Measurements from ENCODE around the gene MORC4. TPM values are rescaled to one million over a fixed set of nuclear protein-coding genes. Genes with fewer than 3 reads are reported as not detected.

The MORC4 gene
- 10 to 100 TPM; 15.3 to 24.6 (median 18.6) TPM for total RNA-seq

DNA sequence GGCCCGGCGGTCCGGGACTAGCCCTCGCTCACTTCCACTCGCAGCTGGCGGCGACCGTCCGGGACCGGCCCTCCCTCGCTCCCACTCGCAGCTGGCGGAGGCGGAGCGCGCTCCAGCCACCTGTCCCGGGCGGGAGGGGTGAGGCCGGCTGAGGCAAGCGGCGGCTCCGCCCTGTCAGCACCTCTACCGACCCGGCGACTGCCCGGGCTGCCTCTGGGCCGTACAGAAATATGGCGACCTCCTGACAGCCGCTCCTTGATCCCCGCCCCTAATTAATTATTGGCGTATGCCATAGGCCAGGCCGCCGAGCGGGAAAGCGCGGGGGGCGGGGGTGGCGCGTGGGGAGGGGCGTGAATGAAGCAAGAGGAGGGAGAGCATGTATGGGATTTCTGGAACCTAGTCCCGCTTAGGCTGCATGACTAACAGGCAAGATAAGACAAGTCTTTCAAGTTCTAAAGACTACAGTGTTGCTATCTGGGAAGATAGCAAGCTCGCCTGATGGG is at the start of gene MORC4:
Gene MORC4 (minus strand): TSS at position 200 of the 503 bp plus-strand sequence. CDS start 243 bp downstream, outside the sequence.
- TF ChIP-seq, protein P1, sequence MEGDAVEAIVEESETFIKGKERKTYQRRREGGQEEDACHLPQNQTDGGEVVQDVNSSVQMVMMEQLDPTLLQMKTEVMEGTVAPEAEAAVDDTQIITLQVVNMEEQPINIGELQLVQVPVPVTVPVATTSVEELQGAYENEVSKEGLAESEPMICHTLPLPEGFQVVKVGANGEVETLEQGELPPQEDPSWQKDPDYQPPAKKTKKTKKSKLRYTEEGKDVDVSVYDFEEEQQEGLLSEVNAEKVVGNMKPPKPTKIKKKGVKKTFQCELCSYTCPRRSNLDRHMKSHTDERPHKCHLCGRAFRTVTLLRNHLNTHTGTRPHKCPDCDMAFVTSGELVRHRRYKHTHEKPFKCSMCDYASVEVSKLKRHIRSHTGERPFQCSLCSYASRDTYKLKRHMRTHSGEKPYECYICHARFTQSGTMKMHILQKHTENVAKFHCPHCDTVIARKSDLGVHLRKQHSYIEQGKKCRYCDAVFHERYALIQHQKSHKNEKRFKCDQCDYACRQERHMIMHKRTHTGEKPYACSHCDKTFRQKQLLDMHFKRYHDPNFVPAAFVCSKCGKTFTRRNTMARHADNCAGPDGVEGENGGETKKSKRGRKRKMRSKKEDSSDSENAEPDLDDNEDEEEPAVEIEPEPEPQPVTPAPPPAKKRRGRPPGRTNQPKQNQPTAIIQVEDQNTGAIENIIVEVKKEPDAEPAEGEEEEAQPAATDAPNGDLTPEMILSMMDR (IDR thresholded peaks at IDR 0.05): no peak
- TF ChIP-seq POLR2A (IDR thresholded peaks at IDR 0.05): peak in 1 of 2 donors; percentile 90
- Histone ChIP-seq H3K4me1 (no peaks in the 10 kb centered on the region), H3K36me3 (no peaks in the 10 kb centered on the region), H3K27ac (peak within 1 kb of the TSS in 2 of 3 donors; percentile 56 to 62), H3K9me3 (no peaks in the 10 kb centered on the region), H3K4me3 (replicated peaks in 1 of 3) (peak within 1 kb of the TSS; percentile 17 to 47 (median 46)), H3K27me3 (no peaks in the 10 kb centered on the region)
- DNase-seq: peak; percentile 86
- WGBS, 2 donors: 2 to 14% methylated on average over 2 to 9 of the region's 42 CpGs
- intact Hi-C loops (cut with DNase I): no loop called here

DNA sequence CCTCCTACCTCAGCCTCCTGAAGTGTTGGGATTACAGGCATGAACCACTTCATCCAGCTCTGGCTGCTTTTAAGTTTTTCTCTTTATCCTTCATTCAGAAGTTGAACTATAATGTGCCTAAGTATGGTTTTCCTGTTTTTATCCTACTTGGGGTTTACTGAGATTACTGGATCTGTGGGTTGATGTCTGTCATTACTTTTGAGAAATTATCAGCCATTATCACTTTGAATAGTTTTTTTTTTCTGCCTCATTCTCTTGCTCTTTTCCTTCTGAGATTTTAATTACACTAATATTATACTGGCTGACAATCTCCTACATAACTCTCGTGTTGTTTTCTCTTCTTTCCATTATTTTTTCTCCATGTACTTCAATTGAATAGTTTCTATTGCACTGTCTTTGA is 47.6 kb upstream of the MORC4 start:
- WGBS, 2 donors: 77 to 83% methylated on average over 1 of the region's 1 CpG

DNA sequence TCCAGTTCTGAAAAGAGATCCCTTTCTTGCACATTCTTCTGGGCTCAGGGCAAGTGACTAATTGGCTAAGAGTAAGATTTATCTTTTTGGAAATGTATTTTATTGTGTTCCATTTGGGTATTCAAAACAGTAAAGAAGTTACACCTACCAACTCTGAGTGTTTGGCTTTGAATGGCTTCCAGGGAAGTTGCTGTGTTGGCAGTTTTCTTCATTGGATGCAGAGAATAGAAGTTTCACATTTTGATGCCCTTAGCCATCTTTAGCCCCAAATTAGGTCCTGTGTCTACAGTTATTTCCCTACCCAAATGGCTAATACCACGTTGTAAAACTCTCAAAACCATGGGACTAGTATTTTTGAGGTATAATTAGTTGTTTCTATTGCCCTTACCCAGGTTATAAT is 29.7 kb upstream of the MORC4 start:
- TF ChIP-seq, protein P1 (IDR thresholded peaks at IDR 0.05): no peak
- no peak for TF ChIP-seq POLR2A (IDR thresholded peaks at IDR 0.05)
- DNase-seq: no peak
- Histone ChIP-seq H3K27ac (no peak overlapping the region), H3K9me3 (no peaks in the 10 kb centered on the region), H3K27me3 (no peaks in the 10 kb centered on the region), H3K4me3 (replicated peaks in 1 of 3) (no peak overlapping the region), H3K36me3 (no peaks in the 10 kb centered on the region), H3K4me1 (no peaks in the 10 kb centered on the region)
- 86 to 92% methylated on average over 1 of the region's 1 CpG for WGBS, 2 donors
- intact Hi-C loops (cut with DNase I): no loop called here

More for the DNA sequence above, 47.6 kb upstream of the MORC4 start:
- no peak for DNase-seq
- Histone ChIP-seq H3K36me3 (no peaks in the 10 kb centered on the region), H3K4me3 (replicated peaks in 1 of 3) (no peak overlapping the region), H3K4me1 (no peaks in the 10 kb centered on the region), H3K27ac (no peak overlapping the region), H3K27me3 (no peaks in the 10 kb centered on the region), H3K9me3 (no peaks in the 10 kb centered on the region)
- TF ChIP-seq POLR2A (IDR thresholded peaks at IDR 0.05): no peak
- TF ChIP-seq, protein P1 (IDR thresholded peaks at IDR 0.05): no peak
- intact Hi-C loops (cut with DNase I): no loop called here

DNA sequence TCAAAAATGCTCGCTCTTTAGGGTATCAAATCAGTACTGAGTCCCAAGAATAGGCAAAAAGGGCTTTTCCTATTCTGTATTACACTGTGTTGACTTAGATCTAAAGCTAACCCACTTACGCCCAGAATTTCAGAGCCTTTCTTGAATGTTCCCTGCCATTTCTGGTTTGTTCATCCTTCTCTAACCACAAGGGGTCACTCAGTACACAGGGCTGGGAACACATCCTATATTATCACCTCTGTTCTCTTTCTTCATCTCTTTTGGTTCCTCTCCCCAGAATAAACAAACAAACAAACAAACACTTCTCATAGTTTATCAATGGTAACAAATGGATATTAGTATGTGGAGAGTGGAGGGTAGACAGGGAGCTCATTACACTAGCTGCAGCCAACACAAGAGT is 25.5 kb upstream of the MORC4 start:
- H3K9me3 ChIP-seq: no peaks in the 10 kb centered on the region
- TF ChIP-seq, protein P1 (IDR thresholded peaks at IDR 0.05): peak in 4 of 6 experiments; percentile 48 to 59 (median 54)
- TF ChIP-seq POLR2A (IDR thresholded peaks at IDR 0.05): no peak
- no peaks in the 10 kb centered on the region for H3K36me3 ChIP-seq
- H3K4me1 ChIP-seq: no peaks in the 10 kb centered on the region
- 5 to 8% methylated on average over 2 of the region's 2 CpGs for WGBS, 2 donors
- intact Hi-C loops (cut with DNase I): no loop called here
- H3K27me3 ChIP-seq: no peaks in the 10 kb centered on the region
- H3K27ac ChIP-seq: no peak overlapping the region
- no peak for DNase-seq
- H3K4me3 ChIP-seq (replicated peaks in 1 of 3): no peak overlapping the region

DNA sequence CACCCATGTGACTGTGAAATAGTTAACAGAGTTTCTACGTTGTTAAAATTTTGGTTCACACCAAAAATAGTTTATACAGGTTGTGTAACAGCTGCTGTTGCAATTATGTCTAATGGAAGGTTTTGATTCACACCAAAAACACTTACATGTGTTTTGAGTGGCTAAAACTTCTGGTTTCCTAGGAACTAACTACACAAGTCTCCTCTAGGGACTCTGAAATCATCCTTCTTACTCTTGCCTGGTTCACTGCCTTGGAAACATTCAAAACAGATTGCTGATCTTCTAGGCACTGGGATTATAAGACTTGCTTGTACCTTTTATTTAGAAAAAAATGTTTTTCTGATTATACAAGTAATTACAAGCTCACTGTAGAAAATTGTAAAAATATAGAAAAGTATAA is 14.9 kb upstream of the MORC4 start:
- Histone ChIP-seq H3K27me3 (no peaks in the 10 kb centered on the region), H3K27ac (no peak overlapping the region), H3K4me1 (no peaks in the 10 kb centered on the region), H3K36me3 (no peaks in the 10 kb centered on the region), H3K9me3 (no peaks in the 10 kb centered on the region), H3K4me3 (replicated peaks in 1 of 3) (no peak overlapping the region)
- 14 to 20% methylated on average over 1 of the region's 1 CpG for WGBS, 2 donors
- intact Hi-C loops (cut with DNase I): no loop called here
- TF ChIP-seq, protein P1 (IDR thresholded peaks at IDR 0.05): no peak
- no peak for TF ChIP-seq POLR2A (IDR thresholded peaks at IDR 0.05)
- no peak for DNase-seq

Data from thyroid gland (tissue), 4 donors.